ENCODE measurements around the gene FGF6.

GRCh38 chr12:4439736-4440135, 5.9 kb downstream of the FGF6 start:
- TF ChIP-seq YY1 (IDR thresholded peaks at IDR 0.05; ENCODE audit: low read depth) (no peak), CTCF (IDR thresholded peaks at IDR 0.05) (no peak), RFX5 (IDR thresholded peaks at IDR 0.05; ENCODE audit: low read length) (no peak), RAD21 (IDR thresholded peaks at IDR 0.05; ENCODE audit: low read length) (no peak), SIN3A (IDR thresholded peaks at IDR 0.05; ENCODE audit: borderline replicate concordance, low read depth, low read length) (no peak), SMC3 (IDR thresholded peaks at IDR 0.05; ENCODE audit: low read depth, low read length) (no peak), JUND (IDR thresholded peaks at IDR 0.05) (no peak), MXI1 (IDR thresholded peaks at IDR 0.05; ENCODE audit: low read depth, low read length) (no peak)
